Superior temporal gyrus (tissue), 1 donor: Measurements from ENCODE around the gene RAB17.
"Not testable (repeated sequence)": the region's sequence is repeated elsewhere in the genome, so short reads cannot be mapped to it uniquely, and the experiment has no call there.

Source experiments
- DNase-seq: peaks from one replicate; pipeline ENCODE4 v3.0.0-alpha.2; 2016; ENCODE audit errors: extremely low spot score

The RAB17 gene

DNA sequence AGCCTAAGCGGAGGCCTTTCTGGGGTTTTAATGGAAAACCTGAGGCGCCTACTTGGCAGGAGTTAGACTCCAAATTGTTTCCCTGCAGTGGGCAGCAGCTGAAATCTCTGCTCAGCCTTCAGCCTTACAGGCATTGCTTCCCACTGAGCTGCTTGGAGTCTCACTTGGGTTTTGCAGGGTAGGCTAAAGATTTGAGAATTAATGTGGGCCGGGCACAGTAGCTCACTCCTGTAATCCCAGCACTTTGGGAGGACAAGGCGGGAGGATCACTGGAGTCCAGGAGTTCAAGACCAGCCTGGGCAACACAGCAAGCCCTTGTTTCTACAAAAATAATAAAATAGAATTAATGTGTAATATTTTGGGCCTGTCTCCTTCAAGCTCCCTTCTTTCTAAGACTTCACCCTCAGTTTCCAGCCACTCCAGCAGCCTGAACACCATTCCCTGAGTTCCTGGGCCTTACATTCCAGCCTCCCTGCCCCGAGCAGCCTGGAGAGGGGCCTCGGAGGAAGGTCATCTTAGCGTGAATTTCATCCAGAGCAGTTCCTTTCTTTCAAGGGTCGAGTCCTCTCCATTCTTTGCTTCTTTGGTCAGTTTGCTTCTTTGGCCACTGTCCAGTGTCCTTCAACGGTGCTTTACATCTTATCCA lies 9.1 kb upstream of the RAB17 start:
- no peak for DNase-seq

GRCh38 chr2:237598468-237599208 lies 8.1 kb upstream of the RAB17 start:
- DNase-seq: no peak

GRCh38 chr2:237597196-237598145 lies 6.9 kb upstream of the RAB17 start:
- no peak for DNase-seq

GRCh38 chr2:237596520-237597195 lies 6.1 kb upstream of the RAB17 start:
- no peak for DNase-seq

- not testable (repeated sequence) for DNase-seq
These were observed 5.4 kb upstream of the RAB17 start for GRCh38 chr2:237595829-237596519.

DNA sequence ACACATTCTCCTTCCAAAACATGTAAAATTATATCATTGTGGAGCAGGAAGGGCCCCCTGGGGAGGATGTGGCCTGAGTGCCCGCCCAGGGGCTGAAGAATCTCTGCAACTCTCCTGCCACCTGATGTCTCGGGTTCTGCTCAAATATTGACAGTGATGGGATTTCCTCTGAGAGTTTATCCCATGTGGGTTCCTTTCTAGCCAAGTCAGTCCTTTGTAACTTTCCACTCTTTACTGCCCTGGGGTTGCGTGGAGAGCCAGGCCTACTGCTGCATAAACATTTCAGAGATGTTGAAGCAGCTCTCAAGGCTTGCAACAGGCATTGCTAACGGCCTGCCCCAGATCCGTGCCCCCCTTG lies 4.0 kb upstream of the RAB17 start:
- no peak for DNase-seq

DNA sequence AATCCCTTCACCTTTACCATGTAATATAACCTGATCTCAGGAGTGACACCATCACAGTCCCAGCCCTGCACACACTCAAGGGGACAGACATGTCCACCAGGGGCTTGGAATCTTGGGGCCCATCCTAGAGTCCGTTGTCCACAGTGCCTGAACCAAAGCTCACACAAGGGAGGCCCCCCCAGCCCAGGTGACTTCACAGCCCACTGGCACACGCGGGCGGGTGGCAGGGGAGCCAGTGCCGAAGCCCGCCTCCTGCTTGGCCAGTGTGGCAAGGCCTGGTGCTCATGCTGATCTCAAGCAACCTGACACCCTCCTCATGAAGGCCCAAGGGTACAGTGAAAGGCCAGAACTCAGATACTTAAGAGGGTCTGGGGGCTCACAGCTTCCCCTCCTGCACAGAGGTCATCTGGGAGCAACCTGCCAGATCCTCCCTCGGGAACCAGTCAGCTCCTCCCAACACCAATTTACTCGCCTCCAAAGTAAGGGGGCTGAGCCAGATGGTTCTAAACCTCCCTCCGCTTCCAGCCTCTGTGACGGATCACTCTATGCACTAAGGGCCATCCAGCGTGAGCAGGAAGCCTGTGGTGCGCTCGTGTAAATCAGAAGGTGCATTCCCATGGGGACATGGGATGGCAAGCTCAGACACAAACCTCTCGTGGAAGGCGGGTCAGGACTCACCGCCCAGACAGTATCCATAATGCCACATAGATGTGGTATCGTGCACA lies 3.2 kb upstream of the RAB17 start:
- DNase-seq: no peak

DNA sequence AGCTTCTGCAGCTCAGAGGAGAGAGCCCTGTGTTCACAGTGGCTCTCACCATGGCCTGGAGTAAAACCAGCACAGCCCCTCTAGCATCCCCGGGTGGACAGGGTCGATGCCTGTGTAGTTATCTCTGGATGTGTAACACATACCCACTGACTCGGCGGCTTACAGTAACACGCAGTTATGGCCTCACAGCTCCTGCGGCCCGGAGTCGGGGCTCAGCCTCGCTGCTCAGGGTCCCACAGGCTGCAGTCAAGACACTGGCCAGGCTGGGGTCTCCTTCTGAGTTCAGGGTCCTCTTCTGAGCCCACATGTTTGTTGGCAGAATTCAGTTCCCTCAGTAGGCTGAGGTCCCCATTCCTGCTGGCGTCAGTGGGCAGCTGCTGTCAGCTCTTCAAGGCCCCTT lies 2.5 kb upstream of the RAB17 start:
- no peak for DNase-seq

DNA sequence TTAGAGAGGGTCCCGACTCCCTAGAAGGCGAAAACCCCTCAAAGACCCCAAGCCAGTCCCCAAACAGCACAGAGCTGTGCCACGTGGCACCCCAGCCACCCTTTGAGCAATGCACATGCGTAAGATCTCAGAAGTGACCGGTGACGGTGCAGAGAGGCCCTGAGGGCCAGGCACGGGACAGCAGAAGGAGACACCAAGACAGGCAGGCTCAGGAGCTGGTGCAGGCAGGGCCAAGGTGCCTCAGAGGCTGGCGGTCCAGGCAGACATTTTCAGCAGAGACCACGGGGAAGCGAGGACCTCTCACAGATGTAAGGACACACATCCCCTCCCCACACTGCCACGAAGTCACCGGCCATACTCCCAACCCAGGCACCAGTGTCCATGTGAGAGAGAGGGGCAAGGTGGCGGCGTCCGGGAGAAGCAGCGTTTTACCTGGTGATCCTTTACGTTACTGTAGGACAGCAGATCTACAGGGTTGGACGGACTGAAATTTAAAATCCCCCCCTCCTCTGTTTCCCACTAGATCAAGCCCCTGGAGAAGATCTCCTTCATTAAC lies 2.0 kb upstream of the RAB17 start:
- DNase-seq: no peak

GRCh38 chr2:237591141-237591881 lies 777 bp upstream of the RAB17 start:
- no peak for DNase-seq

GRCh38 chr2:237588044-237588696 lies 2.4 kb downstream of the RAB17 start:
- DNase-seq: no peak

GRCh38 chr2:237585590-237586221 lies 4.8 kb downstream of the RAB17 start:
- no peak for DNase-seq

- DNase-seq: no peak
These were observed 6.9 kb downstream of the RAB17 start for GRCh38 chr2:237583385-237584295.

- DNase-seq: peak; percentile 58
These were observed 8.5 kb downstream of the RAB17 start for GRCh38 chr2:237581751-237582746.

DNA sequence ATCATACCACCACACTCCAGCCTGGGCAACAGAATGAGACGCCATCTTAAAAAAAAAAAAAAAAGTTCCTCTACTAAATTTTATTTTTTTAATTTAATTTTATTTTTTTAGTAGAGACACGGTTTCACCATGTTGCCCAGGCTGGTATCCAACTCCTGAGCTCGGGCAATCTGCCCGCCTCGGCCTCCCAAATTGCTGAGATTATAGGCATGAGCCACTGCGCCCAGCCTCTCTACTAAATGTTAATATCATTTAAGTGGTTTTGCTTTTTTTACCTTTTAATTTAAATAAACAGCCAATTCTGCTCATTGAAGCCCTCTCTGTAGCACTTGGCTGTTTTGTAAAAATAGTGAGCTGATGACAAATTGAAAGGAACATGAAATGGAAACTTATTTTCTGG lies 9.2 kb downstream of the RAB17 start:
- no peak for DNase-seq
